Measurements from ENCODE around the gene SAPCD1. TPM values are rescaled to one million over a fixed set of nuclear protein-coding genes. Genes with fewer than 3 reads are reported as not detected.

The SAPCD1 gene
- total RNA-seq, 1 experiment from 2014 or later = 3.2 TPM

GRCh38 chr6:31713991-31714684 is 48.3 kb upstream of the SAPCD1 start:
- H4K5ac ChIP-seq (ENCODE audit: insufficient read length, low read depth, low read length) = no peak overlapping the region
- H3K4me1 ChIP-seq (ENCODE audit: insufficient read depth, low read length) = peaks cover 10% of the 10 kb centered on the region; the same call in 1 of the 2 replicates
- no peak overlapping the region for H3K27ac ChIP-seq (ENCODE audit: insufficient read length, low read depth, low read length)
- DNase-seq = peak; percentile 36
- peak overlapping the region; percentile 64; the same call in 1 of the 2 replicates for H3K14ac ChIP-seq (ENCODE audit: insufficient read depth, low read length)
- H3K4ac ChIP-seq (ENCODE audit: low read depth, low read length) = no peak overlapping the region
- TF ChIP-seq CTCF (conservative IDR thresholded peaks at IDR 0.05) = no peak
- no peaks in the 10 kb centered on the region for H3K9me3 ChIP-seq (ENCODE audit: control insufficient read depth, low read depth, low read length)
- no peak overlapping the region for H2BK20ac ChIP-seq (ENCODE audit: low read depth, low read length, poor library complexity, severe bottlenecking)
- H3K4me1 Mint-ChIP-seq = peaks cover 50 to 62% of the 10 kb centered on the region in 2 experiments
- no peaks in the 10 kb centered on the region for H3K79me2 ChIP-seq (ENCODE audit: insufficient read depth, low read length)
- no peaks in the 10 kb centered on the region for H3K23me2 ChIP-seq (ENCODE audit: insufficient read length, low read depth, low read length, poor library complexity, severe bottlenecking)
- H3K27ac Mint-ChIP-seq = peak overlapping the region; percentile 81 to 95 (median 81)
- H3T11ph ChIP-seq (ENCODE audit: low read length) = no peak overlapping the region
- no peak overlapping the region for H2BK120ac ChIP-seq (ENCODE audit: low read depth, low read length, poor library complexity, severe bottlenecking)
- H3K36me3 Mint-ChIP-seq (ENCODE audit: insufficient read depth in 1 of 3, low read depth in 3 of 3) = no peaks in the 10 kb centered on the region
- H3K9ac ChIP-seq (ENCODE audit: extremely low read depth, insufficient read length, low read length) = no peak overlapping the region
- no peaks in the 10 kb centered on the region for H3K9me3 Mint-ChIP-seq
- no peak overlapping the region for H4K91ac ChIP-seq (ENCODE audit: insufficient read length, low read depth, low read length)
- H3K18ac ChIP-seq (ENCODE audit: insufficient read length, low read depth, low read length) = peak overlapping the region; percentile 53
- no peak overlapping the region for H2AFZ ChIP-seq (ENCODE audit: low read length)
- no peak overlapping the region for H2BK5ac ChIP-seq (ENCODE audit: insufficient read length, low read length)
- no peaks in the 10 kb centered on the region for H3K79me1 ChIP-seq (ENCODE audit: insufficient read depth, low read depth, low read length, poor library complexity, severe bottlenecking)
- H2BK15ac ChIP-seq (ENCODE audit: low read depth, low read length) = no peak overlapping the region
- H2BK12ac ChIP-seq (ENCODE audit: insufficient read length, low read depth, low read length) = no peak overlapping the region
- no peak overlapping the region for H3K56ac ChIP-seq (ENCODE audit: insufficient read length, low read depth, low read length)
- no peak overlapping the region for H2AK5ac ChIP-seq (ENCODE audit: insufficient read length, low read length)
- no CpG with 5 or more reads among the region's 5 CpGs for WGBS (ENCODE audit: extremely low coverage, insufficient read length, low lambda C conversion rate)
- no peaks in the 10 kb centered on the region for H3K27me3 ChIP-seq (ENCODE audit: insufficient read depth, low read length)
- no peak overlapping the region for H4K8ac ChIP-seq (replicated peaks; ENCODE audit: insufficient read length, low read depth, low read length)
- H3K23ac ChIP-seq (ENCODE audit: insufficient read length, low read depth, low read length) = no peak overlapping the region
- peaks cover 8% of the 10 kb centered on the region for H3K27me3 Mint-ChIP-seq (ENCODE audit: low read depth)
- H3K4me2 ChIP-seq (ENCODE audit: insufficient read depth, insufficient read length, low read length) = no peak overlapping the region
- H3K4me3 Mint-ChIP-seq = peak overlapping the region in 1 of 2 experiments; percentile 60; a peak in 4 of 5 replicates
- no peaks in the 10 kb centered on the region for H4K20me1 ChIP-seq (ENCODE audit: control insufficient read depth, insufficient read depth, insufficient read length)
